Midbrain (tissue), 1 donor: Measurements from ENCODE around the gene DNAAF5.
A peak's percentile ranks its signal among the peaks of the same experiment; 100 is the strongest.

Experiments
- DNase-seq: peaks from one replicate; lab custom pipeline; 2025; lab: John Stamatoyannopoulos, UW

DNAAF5 gene

GRCh38 chr7:815284-816216 is 89.1 kb downstream of the DNAAF5 start:
- DNase-seq: no peak

GRCh38 chr7:816300-816750 is 89.8 kb downstream of the DNAAF5 start:
- peak; percentile 99 for DNase-seq

- no peak for DNase-seq
Observed at GRCh38 chr7:816751-817671, 90.5 kb downstream of the DNAAF5 start.

- DNase-seq: no peak
Observed at GRCh38 chr7:818031-818699, 91.7 kb downstream of the DNAAF5 start.

GRCh38 chr7:820341-820740 is 93.8 kb downstream of the DNAAF5 start:
- no peak for DNase-seq

- no peak for DNase-seq
Observed at GRCh38 chr7:821688-822087, 95.2 kb downstream of the DNAAF5 start.

- DNase-seq: no peak
Observed at GRCh38 chr7:822692-823276, 96.3 kb downstream of the DNAAF5 start.

GRCh38 chr7:823649-824048 is 97.2 kb downstream of the DNAAF5 start:
- no peak for DNase-seq

- DNase-seq: no peak
Observed at GRCh38 chr7:824081-824480, 97.6 kb downstream of the DNAAF5 start.

- no peak for DNase-seq
Observed at GRCh38 chr7:824664-825063, 98.2 kb downstream of the DNAAF5 start.

- no peak for DNase-seq
Observed at GRCh38 chr7:825386-825785, 98.9 kb downstream of the DNAAF5 start.

- no peak for DNase-seq
Observed at GRCh38 chr7:826230-826917, 99.9 kb downstream of the DNAAF5 start.

- DNase-seq: no peak
Observed at GRCh38 chr7:828793-829561, 102.5 kb downstream of the DNAAF5 start.

GRCh38 chr7:830069-830468 is 103.6 kb downstream of the DNAAF5 start:
- DNase-seq: no peak

GRCh38 chr7:831596-832166 is 105.2 kb downstream of the DNAAF5 start:
- DNase-seq: no peak

GRCh38 chr7:832167-832967 is 105.9 kb downstream of the DNAAF5 start, which contains the start of gene SUN1:
Gene SUN1 (plus strand): TSS chr7:832476. CDS start chr7:832525, 49 bp downstream.
- no peak for DNase-seq

GRCh38 chr7:832968-833424 is 106.5 kb downstream of the DNAAF5 start:
- DNase-seq: no peak

GRCh38 chr7:833601-834258 is 107.2 kb downstream of the DNAAF5 start:
- DNase-seq: no peak
